Suprapubic skin (tissue), 4 donors: ENCODE results near the gene DDIAS. TPM values are rescaled to one million over a fixed set of nuclear protein-coding genes. Genes with fewer than 3 reads are reported as not detected.

Experiments
- DNase-seq, 2 donors: peaks; one replicate each; pipeline ENCODE4 v3.0.0-alpha.2; 2019; ENCODE audit warnings: low spot score in 2 of 2
- H3K27ac ChIP-seq: fragments of 200-600 bp; sonication (generic); one replicate; pipeline ENCODE4 v1.5.1; 2019
- H3K27me3 ChIP-seq: fragments of 200-600 bp; sonication (generic); one replicate; pipeline ENCODE4 v1.5.1; 2019
- H3K36me3 ChIP-seq: fragments of 200-600 bp; sonication (generic); one replicate; pipeline ENCODE4 v1.5.1; 2019
- H3K4me1 ChIP-seq: fragments of 200-600 bp; sonication (generic); one replicate; pipeline ENCODE4 v1.5.1; 2019
- H3K4me3 ChIP-seq: fragments of 200-600 bp; sonication (generic); one replicate; pipeline ENCODE4 v1.5.1; 2019; ENCODE audit warnings: mild to moderate bottlenecking
- H3K9me3 ChIP-seq: fragments of 200-600 bp; sonication (generic); one replicate; pipeline ENCODE4 v1.5.1; 2019
- CTCF ChIP-seq, 2 donors: fragments of 200-600 bp in 1 of 2; fragments of 450-650 bp in 1 of 2; sonication (generic) in 1 of 2; IDR thresholded peaks; one replicate each; pipeline ENCODE4 v1.5.1; 2016 to 2019; ENCODE audit warnings: antibody characterized with exemption in 2 of 2, mild to moderate bottlenecking in 1 of 2, moderate library complexity in 1 of 2
- EP300 ChIP-seq: sonication (generic); formaldehyde crosslinking; IDR thresholded peaks from one replicate; pipeline ENCODE4 v1.6.1; 2017; ENCODE audit warnings: antibody characterized with exemption
- POLR2A ChIP-seq, 2 donors: fragments of 450-650 bp; IDR thresholded peaks; one replicate each; pipeline ENCODE4 v1.6.1; 2017; ENCODE audit warnings: antibody characterized with exemption in 2 of 2, mild to moderate bottlenecking in 2 of 2, moderate library complexity in 2 of 2
- POLR2AphosphoS5 ChIP-seq, 3 donors: sonication (generic); formaldehyde crosslinking; IDR thresholded peaks; one replicate each; pipeline ENCODE4 v1.6.1; 2017; ENCODE audit warnings: antibody characterized with exemption in 3 of 3
- WGBS: methylation state at CpG from one replicate; pipeline ENCODE4 v1.1.5; 2018; 5-methylcytosine and 5-hydroxymethylcytosine counted together
- total RNA-seq, 4 donors: library from RNA; depleted of rRNA; stranded (reverse); fragments of >200 nt; gene quantifications; one replicate each; pipeline ENCODE4 v1.1.0, GENCODE V29; 2016

The DDIAS gene
- total RNA-seq, 4 donors from 2014 or later, result 1.5 to 5.7 (median 4.1) TPM

- no peak for TF ChIP-seq POLR2A (IDR thresholded peaks at IDR 0.05)
- no peak for TF ChIP-seq EP300
- H3K4me1 ChIP-seq, result peaks cover 6% of the 10 kb centered on the region
- no peaks in the 10 kb centered on the region for H3K27me3 ChIP-seq
- no peak overlapping the region for H3K27ac ChIP-seq
- no peak overlapping the region for H3K4me3 ChIP-seq
- DNase-seq, result no peak
- no peaks in the 10 kb centered on the region for H3K9me3 ChIP-seq
- no peaks in the 10 kb centered on the region for H3K36me3 ChIP-seq
Observed at GRCh38 chr11:82890936-82891335, 10.6 kb upstream of the DDIAS start.

- no peak for TF ChIP-seq EP300
- TF ChIP-seq CTCF (IDR thresholded peaks at IDR 0.05), result no peak
- TF ChIP-seq POLR2AphosphoS5 (IDR thresholded peaks at IDR 0.05), result no peak
- TF ChIP-seq POLR2A (IDR thresholded peaks at IDR 0.05), result no peak
- DNase-seq, result no peak
- Histone ChIP-seq H3K4me1 (peaks cover 14% of the 10 kb centered on the region), H3K4me3 (no peak overlapping the region), H3K27me3 (no peaks in the 10 kb centered on the region), H3K36me3 (no peaks in the 10 kb centered on the region), H3K27ac (no peak overlapping the region), H3K9me3 (no peaks in the 10 kb centered on the region)
- WGBS, result 87% methylated on average over 2 of the region's 2 CpGs
Observed at GRCh38 chr11:82892611-82893169, 8.8 kb upstream of the DDIAS start.

- Histone ChIP-seq H3K36me3 (no peaks in the 10 kb centered on the region), H3K27ac (no peak overlapping the region), H3K4me1 (peaks cover 35% of the 10 kb centered on the region), H3K9me3 (no peaks in the 10 kb centered on the region), H3K4me3 (no peak overlapping the region), H3K27me3 (no peaks in the 10 kb centered on the region)
- TF ChIP-seq EP300, result no peak
- TF ChIP-seq POLR2A (IDR thresholded peaks at IDR 0.05), result no peak
- no peak for TF ChIP-seq POLR2AphosphoS5 (IDR thresholded peaks at IDR 0.05)
- TF ChIP-seq CTCF (IDR thresholded peaks at IDR 0.05), result no peak
- no peak for DNase-seq
Observed at GRCh38 chr11:82895437-82896091, 6.0 kb upstream of the DDIAS start.

- Histone ChIP-seq H3K27me3 (no peaks in the 10 kb centered on the region), H3K36me3 (no peaks in the 10 kb centered on the region), H3K27ac (no peak overlapping the region), H3K4me1 (peaks cover 36% of the 10 kb centered on the region), H3K4me3 (no peak overlapping the region), H3K9me3 (no peaks in the 10 kb centered on the region)
- DNase-seq, result no peak
- TF ChIP-seq POLR2A (IDR thresholded peaks at IDR 0.05) (no peak), POLR2AphosphoS5 (IDR thresholded peaks at IDR 0.05) (no peak), EP300 (no peak)
- WGBS, result 96% methylated on average over 6 of the region's 6 CpGs
Observed at GRCh38 chr11:82896183-82896582, 5.4 kb upstream of the DDIAS start.

GRCh38 chr11:82898241-82898640 lies 3.3 kb upstream of the DDIAS start:
- Histone ChIP-seq H3K27ac (no peak overlapping the region), H3K9me3 (no peaks in the 10 kb centered on the region), H3K4me3 (peak overlapping the region; percentile 78), H3K36me3 (no peaks in the 10 kb centered on the region), H3K27me3 (no peaks in the 10 kb centered on the region), H3K4me1 (peaks cover 42% of the 10 kb centered on the region)
- WGBS, result 37% methylated on average over 1 of the region's 1 CpG
- TF ChIP-seq CTCF (IDR thresholded peaks at IDR 0.05), result no peak
- TF ChIP-seq EP300, result no peak
- TF ChIP-seq POLR2AphosphoS5 (IDR thresholded peaks at IDR 0.05), result no peak
- DNase-seq, result no peak

- no peak overlapping the region for H3K27ac ChIP-seq
- peak overlapping the region; percentile 78 for H3K4me3 ChIP-seq
- no peak for DNase-seq
- WGBS, result 34% methylated on average over 3 of the region's 3 CpGs
- H3K9me3 ChIP-seq, result no peaks in the 10 kb centered on the region
- peaks cover 42% of the 10 kb centered on the region for H3K4me1 ChIP-seq
- H3K36me3 ChIP-seq, result no peaks in the 10 kb centered on the region
- no peaks in the 10 kb centered on the region for H3K27me3 ChIP-seq
- no peak for TF ChIP-seq POLR2A (IDR thresholded peaks at IDR 0.05)
- TF ChIP-seq EP300, result no peak
- no peak for TF ChIP-seq CTCF (IDR thresholded peaks at IDR 0.05)
- no peak for TF ChIP-seq POLR2AphosphoS5 (IDR thresholded peaks at IDR 0.05)
Observed at GRCh38 chr11:82899186-82899820, 2.2 kb upstream of the DDIAS start.
